Measurements from ENCODE around the gene INVS. TPM values are rescaled to one million over a fixed set of nuclear protein-coding genes. Genes with fewer than 3 reads are reported as not detected.

Gene INVS
- total and polyA plus RNA-seq, 2 donors (not counting 3 experiments of a cell fraction or from before 2014, with no cell fraction given), result 8.5 to 17.9 TPM

DNA sequence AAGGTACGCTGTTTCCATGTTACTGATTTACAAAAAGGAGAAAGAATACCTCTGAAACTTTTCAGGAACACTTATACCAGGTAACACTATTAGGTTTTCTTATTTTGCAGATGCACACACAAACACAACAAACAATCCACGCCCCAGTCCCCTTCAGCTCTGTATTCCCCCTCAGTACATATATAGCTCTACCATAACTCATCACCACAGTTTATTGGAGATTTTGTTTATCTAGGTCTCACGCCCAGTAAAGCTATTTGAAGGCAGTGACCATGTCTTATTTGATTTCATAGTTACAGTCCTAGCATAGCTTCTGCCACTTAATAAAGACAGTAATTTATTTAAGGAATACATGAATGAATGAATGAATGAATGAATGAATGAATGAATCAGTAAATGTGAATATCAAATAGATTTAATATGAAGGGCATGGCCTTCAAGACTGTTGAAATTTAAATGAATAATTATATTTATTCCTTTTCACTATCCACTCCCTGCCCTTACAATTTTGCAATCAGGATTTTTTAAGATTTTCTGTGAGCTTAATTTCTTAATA lies 32.9 kb downstream of the INVS start:
- Histone ChIP-seq H3K9ac (replicated peaks; ENCODE audit: extremely low read depth, insufficient read depth, low read length) (no peak overlapping the region), H3K27ac (ENCODE audit: insufficient read depth, low read depth, low read length) (no peak overlapping the region), H3K9me1 (replicated peaks; ENCODE audit: control insufficient read depth, extremely low read depth, insufficient read depth, low read length) (no peaks in the 10 kb centered on the region), H3K4me2 (ENCODE audit: insufficient read depth, low read length) (no peak overlapping the region), H3K36me3 (ENCODE audit: control insufficient read depth in 2 of 2, extremely low read depth in 1 of 2, insufficient read depth in 2 of 2, low read length in 2 of 2) (no peaks in the 10 kb centered on the region), H3K27me3 (ENCODE audit: control insufficient read depth in 2 of 2, insufficient read depth in 2 of 2, low read length in 2 of 2) (no peaks in the 10 kb centered on the region), H3K4me3 (replicated peaks in 1 of 3; ENCODE audit: insufficient read depth in 1 of 3, low read depth in 1 of 3, low read length in 3 of 3) (no peak overlapping the region), H4K20me1 (replicated peaks; ENCODE audit: control insufficient read depth, extremely low read depth, insufficient read depth, low read length) (no peaks in the 10 kb centered on the region), H3K4me1 (ENCODE audit: control insufficient read depth, extremely low read depth, insufficient read depth, low read length) (peaks cover 8% of the 10 kb centered on the region), H2AFZ (ENCODE audit: low read depth, low read length) (no peak overlapping the region), H3K9me3 (replicated peaks; ENCODE audit: control insufficient read depth, insufficient read depth, low read length) (no peaks in the 10 kb centered on the region), H3K79me2 (ENCODE audit: control insufficient read depth, insufficient read depth, low read length) (no peaks in the 10 kb centered on the region)
- intact Hi-C loops (cut with micrococcal nuclease), result no loop called here
- ChIA-PET CTCF (interaction anchor here (1.1 to 2.4 kb wide), 2 partner anchors 91 to 193 kb away, joined by 4 to 6 read pairs; no protein-coding TSS in a partner anchor), POLR2A (no interaction called here)
- no peak for DNase-seq (ENCODE audit: low read depth, low spot score)
- FAIRE-seq, result no peak
- dilution Hi-C loops (cut with MboI; ENCODE audit: extremely low pct_ligation_motif_present, low sequenced_read_pairs), result no loop called here
- BruUV-seq (replicated peaks), result no TSS peak
- TF ChIP-seq FOS (IDR thresholded peaks at IDR 0.05; ENCODE audit: borderline replicate concordance, insufficient read depth, low read length) (no peak), GATA2 (IDR thresholded peaks at IDR 0.05; ENCODE audit: insufficient read depth, insufficient read length, low read depth, low read length) (no peak), EZH2 (IDR thresholded peaks at IDR 0.05; ENCODE audit: borderline replicate concordance, low read depth, low read length, severe bottlenecking) (no peak), POLR2A (IDR thresholded peaks at IDR 0.05; ENCODE audit: low read depth, low read length) (no peak), MYC (IDR thresholded peaks at IDR 0.05; ENCODE audit: low read depth, low read length) (no peak), POLR2AphosphoS5 (IDR thresholded peaks at IDR 0.05; ENCODE audit: insufficient read depth, low read depth, low read length) (no peak), JUN (IDR thresholded peaks at IDR 0.05; ENCODE audit: borderline replicate concordance, insufficient read depth, insufficient read length, low read depth) (no peak)
- TF ChIP-seq, protein P1, sequence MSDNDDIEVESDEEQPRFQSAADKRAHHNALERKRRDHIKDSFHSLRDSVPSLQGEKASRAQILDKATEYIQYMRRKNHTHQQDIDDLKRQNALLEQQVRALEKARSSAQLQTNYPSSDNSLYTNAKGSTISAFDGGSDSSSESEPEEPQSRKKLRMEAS (IDR thresholded peaks at IDR 0.05; ENCODE audit: insufficient read depth, insufficient read length), result no peak
- TF ChIP-seq, protein P2, sequence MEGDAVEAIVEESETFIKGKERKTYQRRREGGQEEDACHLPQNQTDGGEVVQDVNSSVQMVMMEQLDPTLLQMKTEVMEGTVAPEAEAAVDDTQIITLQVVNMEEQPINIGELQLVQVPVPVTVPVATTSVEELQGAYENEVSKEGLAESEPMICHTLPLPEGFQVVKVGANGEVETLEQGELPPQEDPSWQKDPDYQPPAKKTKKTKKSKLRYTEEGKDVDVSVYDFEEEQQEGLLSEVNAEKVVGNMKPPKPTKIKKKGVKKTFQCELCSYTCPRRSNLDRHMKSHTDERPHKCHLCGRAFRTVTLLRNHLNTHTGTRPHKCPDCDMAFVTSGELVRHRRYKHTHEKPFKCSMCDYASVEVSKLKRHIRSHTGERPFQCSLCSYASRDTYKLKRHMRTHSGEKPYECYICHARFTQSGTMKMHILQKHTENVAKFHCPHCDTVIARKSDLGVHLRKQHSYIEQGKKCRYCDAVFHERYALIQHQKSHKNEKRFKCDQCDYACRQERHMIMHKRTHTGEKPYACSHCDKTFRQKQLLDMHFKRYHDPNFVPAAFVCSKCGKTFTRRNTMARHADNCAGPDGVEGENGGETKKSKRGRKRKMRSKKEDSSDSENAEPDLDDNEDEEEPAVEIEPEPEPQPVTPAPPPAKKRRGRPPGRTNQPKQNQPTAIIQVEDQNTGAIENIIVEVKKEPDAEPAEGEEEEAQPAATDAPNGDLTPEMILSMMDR (IDR thresholded peaks at IDR 0.05; ENCODE audit: extremely low read depth in 1 of 2, insufficient read depth in 1 of 2, low read depth in 1 of 2, low read length in 2 of 2), result no peak
